Vagina (tissue), 2 donors: ENCODE measurements around the gene SSTR4.

Experiments used
- CTCF ChIP-seq, 3 experiments: fragments of 450-650 bp in 2 of 3; fragments of 200-600 bp in 1 of 3; sonication (generic) in 1 of 3; IDR thresholded peaks; one replicate each; pipeline ENCODE4 v1.5.1; 2017 to 2019; ENCODE audit warnings: antibody characterized with exemption in 3 of 3, mild to moderate bottlenecking in 2 of 3, moderate library complexity in 2 of 3
- POLR2A ChIP-seq, 2 donors: fragments of 450-650 bp; IDR thresholded peaks; one replicate each; pipeline ENCODE4 v1.6.1; 2017; ENCODE audit warnings: antibody characterized with exemption in 2 of 2, mild to moderate bottlenecking in 2 of 2, moderate library complexity in 2 of 2
- POLR2AphosphoS5 ChIP-seq, 2 donors: sonication (generic); formaldehyde crosslinking; IDR thresholded peaks; one replicate each; pipeline ENCODE4 v1.9.0; 2017; ENCODE audit warnings: antibody characterized with exemption in 2 of 2, mild to moderate bottlenecking in 2 of 2, low read depth in 1 of 2; ENCODE audit not compliant: insufficient read depth in 1 of 2

- TF ChIP-seq CTCF (IDR thresholded peaks at IDR 0.05) (no peak), POLR2A (IDR thresholded peaks at IDR 0.05) (no peak), POLR2AphosphoS5 (IDR thresholded peaks at IDR 0.05; ENCODE audit: insufficient read depth in 1 of 2, low read depth in 1 of 2) (no peak)
Observed at GRCh38 chr20:23032750-23033078, 2.4 kb upstream of the SSTR4 start.
